Measurements from ENCODE around the gene OFD1.
A peak's percentile ranks its signal among the peaks of the same experiment; 100 is the strongest.

OFD1 gene

DNA sequence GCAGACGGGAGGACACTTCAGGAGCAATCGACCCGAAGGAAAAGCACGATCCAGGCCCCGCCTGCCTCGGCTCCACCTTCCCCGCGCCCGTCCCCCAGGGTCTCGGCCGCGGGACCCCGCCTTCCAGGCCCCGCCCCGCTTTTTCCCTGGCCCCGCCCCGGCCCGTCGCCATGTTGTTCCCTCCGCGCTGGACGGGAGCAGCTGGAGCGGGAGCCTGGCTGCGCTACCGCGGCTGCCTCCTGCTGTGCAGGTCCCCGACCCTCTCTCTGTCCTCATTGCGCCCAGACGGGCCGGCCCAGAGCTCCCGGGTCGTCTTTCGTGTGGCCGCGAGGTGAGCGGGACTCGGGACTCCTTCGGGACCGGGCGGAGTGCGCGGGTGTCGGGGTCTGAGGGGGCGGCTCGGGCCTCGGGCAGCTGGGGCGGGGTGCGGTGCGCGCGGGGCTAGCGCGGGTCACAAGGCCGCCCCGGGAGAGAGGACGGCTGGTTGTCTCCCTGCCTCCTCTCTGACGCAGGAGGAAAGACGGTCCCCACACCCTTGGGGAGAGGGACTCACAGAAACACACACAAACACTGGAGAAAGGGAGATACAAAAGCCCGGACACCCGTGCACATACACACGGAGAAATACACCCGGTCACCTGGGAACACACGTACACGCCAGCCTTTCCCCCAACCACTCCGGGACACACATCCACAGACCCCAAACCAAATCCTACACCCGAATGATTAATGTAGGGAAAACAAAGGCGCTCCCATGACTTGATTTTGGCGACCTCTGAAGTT, 45.4 kb upstream of the OFD1 start, which contains the start of gene RAB9A:
RAB9A (plus strand) TSS at position 171 of the 783 bp plus-strand sequence. CDS start 19,619 bp downstream, outside the sequence.
- ChIA-PET POLR2A (interaction anchor here (0.8 to 3.3 kb wide), 4 partner anchors 8 to 45 kb away, joined by 3 to 20 read pairs (median 8); partner anchors contain the start of genes OFD1 and TRAPPC2), CTCF (no interaction called here)
- peak; percentile 92 for DNase-seq (ENCODE audit: extremely low spot score)
- no peak; the same call in 1 of the 2 replicates for TF ChIP-seq TARDBP (IDR thresholded peaks at IDR 0.05)
- no peak for TF ChIP-seq FOXA1 (IDR thresholded peaks at IDR 0.05)
- TF ChIP-seq ARNT (IDR thresholded peaks at IDR 0.05) = no peak
- TF ChIP-seq HDGF (IDR thresholded peaks at IDR 0.05; ENCODE audit: borderline replicate concordance) = no peak
- no peak for TF ChIP-seq SUZ12 (IDR thresholded peaks at IDR 0.05)
- TF ChIP-seq BHLHE40 (IDR thresholded peaks at IDR 0.05; ENCODE audit: borderline replicate concordance) = no peak
- TF ChIP-seq NFRKB (IDR thresholded peaks at IDR 0.05) = no peak
- TF ChIP-seq LEF1 (IDR thresholded peaks at IDR 0.05; ENCODE audit: borderline replicate concordance) = no peak
- TF ChIP-seq, protein P1, sequence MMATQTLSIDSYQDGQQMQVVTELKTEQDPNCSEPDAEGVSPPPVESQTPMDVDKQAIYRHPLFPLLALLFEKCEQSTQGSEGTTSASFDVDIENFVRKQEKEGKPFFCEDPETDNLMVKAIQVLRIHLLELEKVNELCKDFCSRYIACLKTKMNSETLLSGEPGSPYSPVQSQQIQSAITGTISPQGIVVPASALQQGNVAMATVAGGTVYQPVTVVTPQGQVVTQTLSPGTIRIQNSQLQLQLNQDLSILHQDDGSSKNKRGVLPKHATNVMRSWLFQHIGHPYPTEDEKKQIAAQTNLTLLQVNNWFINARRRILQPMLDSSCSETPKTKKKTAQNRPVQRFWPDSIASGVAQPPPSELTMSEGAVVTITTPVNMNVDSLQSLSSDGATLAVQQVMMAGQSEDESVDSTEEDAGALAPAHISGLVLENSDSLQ (IDR thresholded peaks at IDR 0.05) = no peak
- no peak for TF ChIP-seq CTBP1 (IDR thresholded peaks at IDR 0.05; ENCODE audit: borderline replicate concordance)
- TF ChIP-seq SP1 (IDR thresholded peaks at IDR 0.05) = no peak

- POLR2A ChIA-PET = interaction anchor here (1.9 to 3.3 kb wide), 2 partner anchors 20 to 44 kb away, joined by 10 to 20 read pairs; partner anchors contain the start of genes OFD1 and TRAPPC2
- CTCF ChIA-PET = interaction anchor here (0.9 kb wide), 1 partner anchor 183 kb away, joined by 3 read pairs; no protein-coding TSS in a partner anchor
- TF ChIP-seq HDGF (IDR thresholded peaks at IDR 0.05; ENCODE audit: borderline replicate concordance) (no peak), FOXM1 (IDR thresholded peaks at IDR 0.05; ENCODE audit: borderline replicate concordance) (no peak), ZNF384 (IDR thresholded peaks at IDR 0.05) (peak; percentile 80), TARDBP (IDR thresholded peaks at IDR 0.05) (no peak), L3MBTL2 (conservative IDR thresholded peaks at IDR 0.05) (peak; percentile 36), BHLHE40 (IDR thresholded peaks at IDR 0.05; ENCODE audit: borderline replicate concordance) (no peak)
- DNase-seq (ENCODE audit: extremely low spot score) = no peak
These were observed 44.8 kb upstream of the OFD1 start for GRCh38 chrX:13689741-13690211.

- DNase-seq (ENCODE audit: extremely low spot score) = no peak
- ChIA-PET POLR2A (interaction anchor here (1.0 kb wide), 2 partner anchors 38 to 44 kb away, joined by 3 to 4 read pairs; partner anchors contain the start of genes OFD1, TCEANC and TRAPPC2), CTCF (interaction anchor here (0.9 kb wide), 1 partner anchor 184 kb away, joined by 3 read pairs; no protein-coding TSS in a partner anchor)
- TF ChIP-seq FOXM1 (IDR thresholded peaks at IDR 0.05; ENCODE audit: borderline replicate concordance) = no peak
- TF ChIP-seq SUZ12 (IDR thresholded peaks at IDR 0.05) = no peak
- TF ChIP-seq, protein P1 (IDR thresholded peaks at IDR 0.05) = no peak
- TF ChIP-seq BHLHE40 (IDR thresholded peaks at IDR 0.05; ENCODE audit: borderline replicate concordance) = no peak
- TF ChIP-seq ELF4 (IDR thresholded peaks at IDR 0.05) = no peak
- no peak for TF ChIP-seq HDGF (IDR thresholded peaks at IDR 0.05; ENCODE audit: borderline replicate concordance)
- no peak for TF ChIP-seq NFRKB (IDR thresholded peaks at IDR 0.05)
- no peak for TF ChIP-seq LEF1 (IDR thresholded peaks at IDR 0.05; ENCODE audit: borderline replicate concordance)
- TF ChIP-seq TARDBP (IDR thresholded peaks at IDR 0.05) = no peak
- no peak for TF ChIP-seq ARNT (IDR thresholded peaks at IDR 0.05)
- no peak for TF ChIP-seq SP1 (IDR thresholded peaks at IDR 0.05)
- no peak for TF ChIP-seq L3MBTL2 (conservative IDR thresholded peaks at IDR 0.05)
- no peak for TF ChIP-seq FOXA1 (IDR thresholded peaks at IDR 0.05)
- no peak for TF ChIP-seq CTBP1 (IDR thresholded peaks at IDR 0.05; ENCODE audit: borderline replicate concordance)
- no peak for TF ChIP-seq ZNF384 (IDR thresholded peaks at IDR 0.05)
These were observed 43.7 kb upstream of the OFD1 start for GRCh38 chrX:13690836-13691235.

DNA sequence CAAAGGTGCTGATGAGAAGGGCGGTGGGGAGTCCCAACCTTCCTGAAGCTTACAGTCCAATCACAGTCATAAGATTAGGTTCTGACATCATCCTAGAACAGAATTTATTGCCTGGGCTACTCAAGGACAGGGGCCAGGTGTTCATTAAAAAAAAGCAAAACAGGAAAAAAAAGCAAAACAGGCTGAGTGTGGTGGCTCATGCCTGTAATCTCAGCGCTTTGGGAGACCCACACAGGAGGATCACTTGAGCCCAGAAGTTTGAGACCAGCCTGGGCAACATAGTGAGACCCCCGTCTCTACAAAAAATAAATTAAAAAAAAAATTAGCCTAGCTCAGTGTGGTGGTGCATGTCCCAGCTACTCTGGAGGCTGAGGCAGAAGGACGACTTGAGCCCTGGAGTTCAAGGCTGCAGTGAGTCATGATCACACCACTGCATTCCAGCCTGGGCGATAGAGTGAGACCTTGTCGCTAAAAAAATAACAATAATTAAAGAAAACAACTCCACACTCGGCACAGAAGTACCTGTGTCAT, 42.6 kb upstream of the OFD1 start:
- no peak for DNase-seq (ENCODE audit: extremely low spot score)
- no peak for TF ChIP-seq SP1 (IDR thresholded peaks at IDR 0.05)
- TF ChIP-seq, protein P1 (IDR thresholded peaks at IDR 0.05) = peak; percentile 72
- no peak for TF ChIP-seq NFRKB (IDR thresholded peaks at IDR 0.05)
- ChIA-PET POLR2A (interaction anchor here (0.6 to 1.3 kb wide), 2 partner anchors 11 to 23 kb away, joined by 3 read pairs; no protein-coding TSS in a partner anchor), CTCF (no interaction called here)

GRCh38 chrX:13692771-13693231, 41.7 kb upstream of the OFD1 start:
- ChIA-PET CTCF (interaction anchor here (0.7 kb wide), 1 partner anchor 484 kb away, joined by 3 read pairs; no protein-coding TSS in a partner anchor), POLR2A (interaction anchor here (4.7 kb wide), 1 partner anchor 42 kb away, joined by 26 read pairs; the partner anchor contains the start of genes OFD1 and TRAPPC2)
- DNase-seq (ENCODE audit: extremely low spot score) = no peak
- TF ChIP-seq SUZ12 (IDR thresholded peaks at IDR 0.05) (no peak), FOXK2 (IDR thresholded peaks at IDR 0.05) (no peak), HDGF (IDR thresholded peaks at IDR 0.05; ENCODE audit: borderline replicate concordance) (no peak), FOXM1 (IDR thresholded peaks at IDR 0.05; ENCODE audit: borderline replicate concordance) (no peak), TARDBP (IDR thresholded peaks at IDR 0.05) (no peak), FOXA1 (IDR thresholded peaks at IDR 0.05) (no peak), SP1 (IDR thresholded peaks at IDR 0.05) (no peak), ELF4 (IDR thresholded peaks at IDR 0.05) (no peak), NFRKB (IDR thresholded peaks at IDR 0.05) (no peak), L3MBTL2 (conservative IDR thresholded peaks at IDR 0.05) (no peak), ZNF384 (IDR thresholded peaks at IDR 0.05) (no peak), CTBP1 (IDR thresholded peaks at IDR 0.05; ENCODE audit: borderline replicate concordance) (no peak), LEF1 (IDR thresholded peaks at IDR 0.05; ENCODE audit: borderline replicate concordance) (no peak), ARNT (IDR thresholded peaks at IDR 0.05) (no peak), BHLHE40 (IDR thresholded peaks at IDR 0.05; ENCODE audit: borderline replicate concordance) (no peak)
- TF ChIP-seq, protein P1 (IDR thresholded peaks at IDR 0.05) = no peak

Data from HEK293T (cell line).